Karpas-422 (cell line): ENCODE data around the gene SMARCD1. TPM values are rescaled to one million over a fixed set of nuclear protein-coding genes. Genes with fewer than 3 reads are reported as not detected.
"Not testable (repeated sequence)": the region's sequence is repeated elsewhere in the genome, so short reads cannot be mapped to it uniquely, and the experiment has no call there.

Experiments
- DNase-seq: peaks from one replicate; pipeline ENCODE4 v3.0.0-alpha.2; 2015
- H2AFZ ChIP-seq: fragments of 200-600 bp; sonication (generic); 2 replicates; pipeline ENCODE4 v1.6.1; 2014; ENCODE audit warnings: antibody characterized with exemption, low read length, mixed read lengths
- H3K27ac ChIP-seq: fragments of 200-600 bp; sonication (generic); 2 replicates; pipeline ENCODE4 v1.5.1; 2014; ENCODE audit warnings: mild to moderate bottlenecking, low read length, moderate library complexity
- H3K27me3 ChIP-seq: fragments of 200-600 bp; sonication (generic); 2 replicates; pipeline ENCODE4 v1.6.1; 2014; ENCODE audit warnings: low read length, mixed read lengths
- H3K36me3 ChIP-seq: fragments of 200-600 bp; sonication (generic); 2 replicates; pipeline ENCODE4 v1.6.1; 2014; ENCODE audit warnings: low read length, mixed read lengths; ENCODE audit not compliant: insufficient read depth
- H3K4me1 ChIP-seq: fragments of 200-600 bp; sonication (generic); 2 replicates; pipeline ENCODE4 v1.6.1; 2014; ENCODE audit warnings: mild to moderate bottlenecking, low read length, mixed read lengths
- H3K4me2 ChIP-seq: fragments of 200-600 bp; sonication (generic); 2 replicates; pipeline ENCODE4 v1.6.1; 2014; ENCODE audit warnings: low read length, low read depth, mild to moderate bottlenecking; ENCODE audit not compliant: poor library complexity, severe bottlenecking
- H3K4me3 ChIP-seq: fragments of 200-600 bp; sonication (generic); 2 replicates; pipeline ENCODE4 v1.5.1; 2014; ENCODE audit warnings: mild to moderate bottlenecking, antibody characterized with exemption, low read length, mixed read lengths
- H3K79me2 ChIP-seq: fragments of 200-600 bp; sonication (generic); 2 replicates; pipeline ENCODE4 v1.6.1; 2014; ENCODE audit warnings: mild to moderate bottlenecking, low read length, mixed read lengths
- H3K9ac ChIP-seq: fragments of 200-600 bp; sonication (generic); 2 replicates; pipeline ENCODE4 v1.6.0; 2014; ENCODE audit warnings: low read length
- H3K9me2 ChIP-seq: fragments of 200-600 bp; sonication (generic), shearing (Covaris generic); replicated peaks from 2 replicates; pipeline ENCODE4 v1.6.0; 2014; ENCODE audit warnings: mild to moderate bottlenecking, low read length, moderate library complexity; ENCODE audit not compliant: insufficient read depth
- H3K9me3 ChIP-seq: fragments of 300-700, 200-600 bp; sonication (generic); 2 replicates; pipeline ENCODE4 v1.6.1; 2014; ENCODE audit warnings: low read length, mixed read lengths
- H4K20me1 ChIP-seq: fragments of 200-600 bp; sonication (generic); 2 replicates; pipeline ENCODE4 v1.6.1; 2014; ENCODE audit warnings: mild to moderate bottlenecking, antibody characterized with exemption, low read length, low read depth; ENCODE audit not compliant: insufficient read depth
- total RNA-seq: library from RNA; depleted of rRNA; stranded (reverse); fragments of >200 nt; shearing (Covaris generic); gene quantifications from 2 replicates; pipeline ENCODE4 v1.2.3, GENCODE V29; 2014; ENCODE audit warnings: low replicate concordance

The SMARCD1 gene
- total RNA-seq, 1 experiment from 2014 or later, result 124 TPM

DNA sequence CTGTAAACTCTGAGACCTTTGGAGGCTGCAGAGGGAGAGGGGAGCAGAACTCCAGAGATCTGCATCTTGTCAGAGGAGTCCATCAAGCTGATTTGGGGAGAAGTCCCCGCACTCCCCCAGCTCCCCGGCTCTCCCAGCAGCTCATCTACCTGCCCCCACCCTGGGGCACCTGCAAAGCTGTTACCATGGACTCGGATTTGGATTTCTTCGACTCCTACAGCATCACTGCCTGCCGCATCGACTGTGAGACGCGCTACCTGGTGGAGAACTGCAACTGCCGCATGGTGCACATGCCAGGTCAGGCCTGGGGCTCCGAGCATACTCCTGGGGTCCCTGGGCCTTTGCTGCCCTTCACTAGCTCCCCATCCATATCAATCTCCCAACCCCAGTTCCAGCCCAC lies 6.9 kb upstream of the SMARCD1 start:
- Histone ChIP-seq H3K9me2 (no peaks in the 10 kb centered on the region), H3K4me1 (peaks cover 14% of the 10 kb centered on the region), H3K9me3 (no peaks in the 10 kb centered on the region), H3K9ac (no peak overlapping the region), H3K4me3 (no peak overlapping the region), H4K20me1 (no peaks in the 10 kb centered on the region), H3K36me3 (0 out of 2 replicates have a peak, but pooled peaks cover 2% of the 10 kb centered on the region), H3K27ac (no peak overlapping the region), H3K27me3 (no peaks in the 10 kb centered on the region), H3K4me2 (no peak overlapping the region), H3K79me2 (peaks cover 3% of the 10 kb centered on the region; the same call in 1 of the 2 replicates), H2AFZ (no peak overlapping the region)
- no peak for DNase-seq

DNA sequence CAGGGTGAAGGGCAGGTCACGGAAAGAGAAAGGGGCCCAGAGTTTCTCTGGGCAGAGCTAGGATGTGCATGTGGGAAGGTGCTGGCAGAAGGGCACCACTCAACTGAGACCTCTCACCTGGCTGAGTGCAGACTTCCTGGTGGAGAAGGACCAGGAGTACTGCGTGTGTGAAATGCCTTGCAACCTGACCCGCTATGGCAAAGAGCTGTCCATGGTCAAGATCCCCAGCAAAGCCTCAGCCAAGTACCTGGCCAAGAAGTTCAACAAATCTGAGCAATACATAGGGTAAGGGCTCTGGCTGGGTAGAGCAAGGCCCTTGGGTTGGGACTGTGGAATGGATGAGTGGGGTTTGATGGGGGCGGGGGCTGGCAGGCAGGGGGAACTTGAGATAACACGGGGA lies 5.4 kb upstream of the SMARCD1 start:
- no peak for DNase-seq
- Histone ChIP-seq H3K4me1 (peaks cover 19% of the 10 kb centered on the region), H3K9me2 (no peaks in the 10 kb centered on the region), H3K79me2 (peaks cover 13% of the 10 kb centered on the region), H3K27ac (no peak overlapping the region), H3K4me2 (no peak overlapping the region), H3K9ac (no peak overlapping the region), H4K20me1 (no peaks in the 10 kb centered on the region), H2AFZ (no peak overlapping the region), H3K9me3 (no peaks in the 10 kb centered on the region), H3K4me3 (no peak overlapping the region), H3K27me3 (no peaks in the 10 kb centered on the region), H3K36me3 (0 out of 2 replicates have a peak, but pooled peaks cover 2% of the 10 kb centered on the region)

DNA sequence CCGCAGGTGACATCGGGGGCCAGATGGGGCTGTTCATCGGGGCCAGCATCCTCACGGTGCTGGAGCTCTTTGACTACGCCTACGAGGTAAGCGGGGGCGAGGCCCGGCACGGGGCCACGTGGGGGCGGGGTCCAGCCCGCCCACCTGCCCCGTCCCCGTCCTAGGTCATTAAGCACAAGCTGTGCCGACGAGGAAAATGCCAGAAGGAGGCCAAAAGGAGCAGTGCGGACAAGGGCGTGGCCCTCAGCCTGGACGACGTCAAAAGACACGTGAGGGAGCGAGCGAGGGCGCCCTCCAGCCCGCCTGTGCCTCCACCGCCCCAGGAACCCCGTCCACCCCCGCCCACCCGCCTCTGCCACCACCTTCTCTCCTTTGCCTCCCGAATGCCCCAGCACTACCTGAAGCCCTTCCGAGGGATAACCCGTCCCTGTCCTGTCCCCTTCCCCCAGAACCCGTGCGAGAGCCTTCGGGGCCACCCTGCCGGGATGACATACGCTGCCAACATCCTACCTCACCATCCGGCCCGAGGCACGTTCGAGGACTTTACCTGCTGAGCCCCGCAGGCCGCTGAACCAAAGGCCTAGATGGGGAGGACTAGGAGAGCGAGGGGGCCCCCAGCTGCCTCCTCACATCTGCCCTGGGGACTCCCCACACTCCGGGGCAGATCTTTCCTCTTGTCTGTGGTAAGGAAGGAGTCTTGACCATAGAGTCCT lies 3.9 kb upstream of the SMARCD1 start:
- peaks cover 5% of the 10 kb centered on the region; the same call in 1 of the 2 replicates for H4K20me1 ChIP-seq
- H3K79me2 ChIP-seq, result peaks cover 22% of the 10 kb centered on the region
- H3K9ac ChIP-seq, result no peak overlapping the region
- H3K9me2 ChIP-seq, result no peaks in the 10 kb centered on the region
- no peaks in the 10 kb centered on the region for H3K36me3 ChIP-seq
- H3K27me3 ChIP-seq, result no peaks in the 10 kb centered on the region
- no peak overlapping the region for H3K27ac ChIP-seq
- no peak overlapping the region for H3K4me2 ChIP-seq
- no peak overlapping the region for H2AFZ ChIP-seq
- H3K9me3 ChIP-seq, result no peaks in the 10 kb centered on the region
- DNase-seq, result no peak
- no peak overlapping the region for H3K4me3 ChIP-seq
- peaks cover 20% of the 10 kb centered on the region for H3K4me1 ChIP-seq

DNA sequence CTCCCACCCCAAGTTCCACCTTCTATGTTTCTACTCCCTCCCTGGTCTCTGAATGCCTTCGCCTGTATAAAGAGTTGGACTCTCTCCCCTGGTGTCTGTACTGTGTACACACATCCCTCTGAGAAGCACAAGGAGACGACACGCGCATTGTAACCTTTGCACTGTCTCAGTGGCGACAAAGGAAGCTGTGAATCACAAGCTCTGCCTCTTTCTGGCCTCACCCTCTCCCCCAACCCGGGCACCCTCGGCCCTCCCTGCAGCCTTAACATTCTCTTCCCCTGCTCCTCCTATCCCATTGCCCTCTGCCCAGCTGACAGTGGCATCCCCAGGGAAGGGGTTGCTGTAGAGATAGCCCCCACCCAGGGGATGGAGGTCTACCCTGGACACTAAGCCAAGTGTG lies 2.5 kb upstream of the SMARCD1 start:
- Histone ChIP-seq H3K27me3 (no peaks in the 10 kb centered on the region), H3K4me2 (no peak overlapping the region), H3K36me3 (no peaks in the 10 kb centered on the region; the same call in 1 of the 2 replicates), H3K9me3 (no peaks in the 10 kb centered on the region), H3K4me1 (peaks cover 34% of the 10 kb centered on the region), H3K27ac (peak overlapping the region; percentile 37; the same call in 1 of the 2 replicates), H3K4me3 (no peak overlapping the region), H2AFZ (no peak overlapping the region), H3K9ac (0 out of 2 replicates have a peak overlapping the region, but pooled peaks have one; percentile 79), H3K79me2 (peaks cover 30% of the 10 kb centered on the region), H3K9me2 (no peaks in the 10 kb centered on the region), H4K20me1 (peaks cover 5% of the 10 kb centered on the region; the same call in 1 of the 2 replicates)
- DNase-seq, result no peak

DNA sequence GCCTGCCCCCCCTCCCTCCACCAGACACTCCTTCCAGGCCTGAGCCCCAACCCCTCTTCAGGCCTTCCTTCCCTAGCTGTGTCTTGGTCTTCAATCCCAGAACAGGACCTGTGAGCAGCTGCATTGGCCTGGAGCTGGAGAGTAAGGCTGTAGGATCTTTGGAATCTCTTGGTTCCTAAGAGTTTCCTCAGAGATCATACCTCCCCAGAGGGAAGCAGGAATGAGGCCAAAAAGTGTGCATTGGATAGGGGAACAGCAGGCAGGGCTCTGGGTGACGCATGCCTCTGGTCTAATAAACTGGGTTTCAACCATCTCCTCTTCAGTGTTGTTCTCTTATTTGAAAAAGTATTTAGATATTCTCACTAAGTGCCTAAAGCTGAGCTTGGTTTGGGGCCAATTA lies 1.8 kb upstream of the SMARCD1 start:
- DNase-seq, result no peak
- peaks cover 4% of the 10 kb centered on the region; the same call in 1 of the 2 replicates for H3K36me3 ChIP-seq
- peak overlapping the region; percentile 79 for H3K4me2 ChIP-seq
- peak overlapping the region; percentile 80; the same call in 1 of the 2 replicates for H3K4me3 ChIP-seq
- H3K27me3 ChIP-seq, result no peaks in the 10 kb centered on the region
- H4K20me1 ChIP-seq, result peaks cover 5% of the 10 kb centered on the region; the same call in 1 of the 2 replicates
- H3K4me1 ChIP-seq, result peaks cover 41% of the 10 kb centered on the region
- no peaks in the 10 kb centered on the region for H3K9me2 ChIP-seq
- no peaks in the 10 kb centered on the region for H3K9me3 ChIP-seq
- H3K79me2 ChIP-seq, result peaks cover 30% of the 10 kb centered on the region
- H2AFZ ChIP-seq, result no peak overlapping the region
- peak overlapping the region; percentile 79 for H3K9ac ChIP-seq
- H3K27ac ChIP-seq, result peak overlapping the region; percentile 37

DNA sequence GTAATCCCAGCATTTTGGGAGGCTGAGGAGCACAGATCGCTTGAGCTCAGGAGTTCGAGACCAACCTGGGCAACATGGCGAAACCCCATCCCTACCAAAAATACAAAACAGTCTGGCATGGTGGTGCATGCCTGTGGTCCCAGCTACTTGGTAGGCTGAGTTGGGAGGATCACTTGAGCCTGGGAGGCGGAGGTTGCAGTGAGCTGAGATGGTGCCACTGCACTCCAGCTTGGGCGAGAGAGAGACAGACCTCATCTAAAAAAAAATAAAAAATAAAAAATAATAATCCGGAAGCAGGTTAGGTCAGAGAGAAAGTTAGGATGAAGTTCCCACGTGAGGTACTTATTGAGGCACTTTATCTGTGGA lies 750 bp upstream of the SMARCD1 start:
- peak; percentile 56 for DNase-seq
- H3K9me2 ChIP-seq, result not testable (repeated sequence)

DNA sequence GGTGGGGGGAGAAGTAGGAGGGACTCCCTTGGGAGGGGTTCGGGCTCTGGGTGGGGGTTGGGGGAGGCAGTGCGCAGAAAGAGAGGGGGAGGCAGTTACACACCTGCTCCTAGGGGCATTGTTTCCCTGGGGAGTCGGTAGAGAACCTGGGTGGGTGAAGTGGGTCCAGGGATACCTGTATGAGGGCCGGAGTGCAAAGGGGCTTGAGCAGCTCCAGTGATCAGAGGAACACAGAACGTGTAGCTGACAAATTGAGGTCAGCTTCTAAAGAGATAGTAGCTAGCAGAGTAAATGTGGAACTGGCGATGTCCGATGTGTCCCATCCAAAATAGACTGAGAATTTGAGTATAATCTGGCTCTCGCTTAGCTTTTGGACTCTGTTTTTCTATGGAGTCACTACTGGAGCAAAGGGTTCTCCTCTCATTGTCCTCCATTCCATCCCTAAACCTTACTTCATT lies 502 bp downstream of the SMARCD1 start:
- H3K36me3 ChIP-seq, result peaks cover 26% of the 10 kb centered on the region
- peak overlapping the region; percentile 79 for H3K4me2 ChIP-seq
- no peak overlapping the region for H2AFZ ChIP-seq
- H3K9me3 ChIP-seq, result no peaks in the 10 kb centered on the region
- peaks cover 5% of the 10 kb centered on the region; the same call in 1 of the 2 replicates for H4K20me1 ChIP-seq
- peak overlapping the region; percentile 79 for H3K9ac ChIP-seq
- peaks cover 46% of the 10 kb centered on the region for H3K79me2 ChIP-seq
- H3K4me1 ChIP-seq, result peaks cover 48% of the 10 kb centered on the region
- H3K27ac ChIP-seq, result peak overlapping the region; percentile 91
- H3K27me3 ChIP-seq, result no peaks in the 10 kb centered on the region
- no peak for DNase-seq
- no peaks in the 10 kb centered on the region for H3K9me2 ChIP-seq
- peak overlapping the region; percentile 80 for H3K4me3 ChIP-seq

More for the DNA sequence above, 750 bp upstream of the SMARCD1 start:
- 0 out of 2 replicates have a peak overlapping the region, but pooled peaks have one; percentile 56 for H2AFZ ChIP-seq
- H3K4me2 ChIP-seq, result peak overlapping the region; percentile 79
- peak overlapping the region; percentile 79 for H3K9ac ChIP-seq
- H3K27me3 ChIP-seq, H4K20me1 ChIP-seq, H3K9me3 ChIP-seq: not testable (repeated sequence)
- peaks cover 48% of the 10 kb centered on the region for H3K4me1 ChIP-seq
- H3K79me2 ChIP-seq, result peaks cover 38% of the 10 kb centered on the region
- peak overlapping the region; percentile 80 for H3K4me3 ChIP-seq
- H3K36me3 ChIP-seq, result peaks cover 15% of the 10 kb centered on the region; the same call in 1 of the 2 replicates
- peak overlapping the region; percentile 91 for H3K27ac ChIP-seq

DNA sequence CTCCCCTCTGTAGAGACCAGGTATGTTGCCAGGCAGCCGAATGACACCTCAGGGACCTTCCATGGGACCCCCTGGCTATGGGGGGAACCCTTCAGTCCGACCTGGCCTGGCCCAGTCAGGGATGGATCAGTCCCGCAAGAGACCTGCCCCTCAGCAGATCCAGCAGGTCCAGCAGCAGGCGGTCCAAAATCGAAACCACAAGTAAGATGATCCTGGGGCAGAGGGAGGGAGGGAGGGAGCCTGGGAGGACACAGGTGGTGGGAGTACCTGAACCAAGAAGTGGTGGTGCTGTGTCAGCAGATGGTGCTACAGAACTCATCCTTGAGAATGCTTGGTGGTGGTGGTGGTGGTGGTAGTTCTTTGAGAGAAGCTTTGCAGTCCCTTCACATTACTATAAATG lies 1.0 kb downstream of the SMARCD1 start:
- H2AFZ ChIP-seq, result no peak overlapping the region
- no peaks in the 10 kb centered on the region for H3K27me3 ChIP-seq
- no peaks in the 10 kb centered on the region for H3K9me3 ChIP-seq
- H3K9ac ChIP-seq, result peak overlapping the region; percentile 79
- H3K4me1 ChIP-seq, result peaks cover 48% of the 10 kb centered on the region
- peak overlapping the region; percentile 91 for H3K27ac ChIP-seq
- H3K36me3 ChIP-seq, result peaks cover 26% of the 10 kb centered on the region
- peaks cover 5% of the 10 kb centered on the region; the same call in 1 of the 2 replicates for H4K20me1 ChIP-seq
- H3K4me2 ChIP-seq, result peak overlapping the region; percentile 79
- H3K9me2 ChIP-seq, result no peaks in the 10 kb centered on the region
- peaks cover 46% of the 10 kb centered on the region for H3K79me2 ChIP-seq
- peak overlapping the region; percentile 80 for H3K4me3 ChIP-seq
- DNase-seq, result peak; percentile 54
